ENCODE results near the gene VPS45.

Gene VPS45

DNA sequence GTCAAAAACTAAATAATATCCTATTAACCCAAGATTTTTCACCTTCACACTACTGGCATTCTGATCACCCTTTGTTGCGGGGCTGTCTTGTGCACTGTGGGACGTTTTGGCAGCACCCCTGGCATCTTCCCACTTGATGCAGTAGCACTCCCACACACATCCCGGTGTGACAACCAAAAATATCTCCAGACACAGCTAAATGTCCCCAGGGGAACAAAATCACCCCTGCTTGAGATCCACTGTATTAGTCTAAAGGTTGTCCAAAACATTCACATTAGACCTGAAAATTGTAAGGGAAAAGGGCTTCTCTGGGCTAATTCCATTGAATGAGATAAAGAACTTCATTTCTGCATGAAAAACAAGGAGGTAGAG, 120.0 kb downstream of the VPS45 start:
- DNase-seq (ENCODE audit: low read depth, low spot score): no peak

- no peak for DNase-seq (ENCODE audit: low read depth, low spot score)
These were observed 124.4 kb downstream of the VPS45 start for GRCh38 chr1:150192012-150192411.

- DNase-seq (ENCODE audit: low read depth, low spot score): no peak
These were observed 126.9 kb downstream of the VPS45 start for GRCh38 chr1:150194381-150195031.
